WTC11 (cell line): Measurements from ENCODE around the gene OR52E1. TPM values are rescaled to one million over a fixed set of nuclear protein-coding genes. Genes with fewer than 3 reads are reported as not detected.

Experiments used
- ATAC-seq: fragments of 200-7000 bp; cut with Tn5 transposase; 2 replicates; pipeline ENCODE4 v1.10.0; 2021; ENCODE audit warnings: mild to moderate bottlenecking, moderate library complexity
- CTCF ChIA-PET: fragments of 300-600 bp; sonication (Branson Sonifier 250); formaldehyde crosslinking; loops from one replicate; lab custom pipeline; 2021; ENCODE audit warnings: antibody characterized with exemption; lab: Charles Lee
- POLR2A ChIA-PET: fragments of 350-600 bp; sonication (Branson Sonifier 250); formaldehyde crosslinking; loops from one replicate; lab custom pipeline; 2021; ENCODE audit warnings: antibody characterized with exemption; lab: Charles Lee
- DNase-seq: peaks from one replicate; pipeline ENCODE4 v3.0.0; 2021; ENCODE audit warnings: low spot score
- H3K27ac Mint-ChIP-seq: 2 replicates; pipeline ENCODE4 v1.8.0; 2021; ENCODE audit warnings: mixed read lengths
- H3K27me3 Mint-ChIP-seq: 2 replicates; pipeline ENCODE4 v1.8.0; 2021; ENCODE audit warnings: low read depth, mild to moderate bottlenecking, moderate library complexity, mixed read lengths
- H3K36me3 Mint-ChIP-seq: 2 replicates; pipeline ENCODE4 v1.8.0; 2021; ENCODE audit warnings: mixed read lengths
- H3K4me1 Mint-ChIP-seq: 2 replicates; pipeline ENCODE4 v1.8.0; 2022; ENCODE audit warnings: mixed read lengths
- H3K4me3 Mint-ChIP-seq: 2 replicates; pipeline ENCODE4 v1.8.0; 2021; ENCODE audit warnings: mild to moderate bottlenecking, moderate library complexity, mixed read lengths
- H3K9me3 Mint-ChIP-seq: 2 replicates; pipeline ENCODE4 v1.8.0; 2021; ENCODE audit warnings: mixed read lengths
- CDX4 ChIP-seq: fragments of 250-450 bp; sonication (Bioruptor Pico); IDR thresholded peaks from 2 replicates; pipeline ENCODE4 v1.9.0; 2021; ENCODE audit warnings: moderate library complexity, mild to moderate bottlenecking, inconsistent platforms, borderline replicate concordance
- ELF4 ChIP-seq: sonication (generic); formaldehyde crosslinking; IDR thresholded peaks from 2 replicates; pipeline ENCODE4 v1.8.1; 2022; ENCODE audit warnings: low read depth, mild to moderate bottlenecking, moderate library complexity, missing genetic modification reagents
- FOXK1 ChIP-seq: sonication (generic); formaldehyde crosslinking; IDR thresholded peaks from 2 replicates; pipeline ENCODE4 v1.8.0; 2022; ENCODE audit warnings: mild to moderate bottlenecking, moderate library complexity, missing genetic modification reagents
- GABPB1 ChIP-seq: sonication (generic); formaldehyde crosslinking; IDR thresholded peaks from 2 replicates; pipeline ENCODE4 v1.8.1; 2023; ENCODE audit warnings: mild to moderate bottlenecking, missing genetic modification reagents
- MAX ChIP-seq: sonication (generic); formaldehyde crosslinking; IDR thresholded peaks from 2 replicates; pipeline ENCODE4 v1.8.0; 2022; ENCODE audit warnings: mild to moderate bottlenecking, missing genetic modification reagents
- MLX ChIP-seq: sonication (generic); formaldehyde crosslinking; IDR thresholded peaks from 2 replicates; pipeline ENCODE4 v1.8.1; 2023; ENCODE audit warnings: mild to moderate bottlenecking, missing genetic modification reagents, moderate library complexity
- NFE2L1 ChIP-seq: sonication (generic); formaldehyde crosslinking; IDR thresholded peaks from 2 replicates; pipeline ENCODE4 v1.8.1; 2023; ENCODE audit warnings: missing genetic modification reagents
- NFYB ChIP-seq: sonication (generic); formaldehyde crosslinking; conservative IDR thresholded peaks from 2 replicates; pipeline ENCODE4 v1.8.0; 2022; ENCODE audit warnings: low read depth, missing genetic modification reagents
- NR2C2 ChIP-seq: sonication (generic); formaldehyde crosslinking; IDR thresholded peaks from 2 replicates; pipeline ENCODE4 v1.8.0; 2022; ENCODE audit warnings: mild to moderate bottlenecking, missing genetic modification reagents
- OVOL2 ChIP-seq: fragments of 250-450 bp; sonication (Bioruptor Pico); IDR thresholded peaks from 2 replicates; pipeline ENCODE4 v1.9.0; 2021; ENCODE audit warnings: mild to moderate bottlenecking, borderline replicate concordance
- RORB ChIP-seq: fragments of 250-450 bp; sonication (Bioruptor Pico); IDR thresholded peaks from 2 replicates; pipeline ENCODE4 v1.9.0; 2021; ENCODE audit warnings: mild to moderate bottlenecking
- SOX15 ChIP-seq: fragments of 250-450 bp; sonication (Bioruptor Pico); IDR thresholded peaks from 2 replicates; pipeline ENCODE4 v1.9.0; 2021; ENCODE audit warnings: mild to moderate bottlenecking
- STAT6 ChIP-seq: sonication (generic); formaldehyde crosslinking; conservative IDR thresholded peaks from 2 replicates; pipeline ENCODE4 v1.8.1; 2023; ENCODE audit warnings: mild to moderate bottlenecking, low read depth, missing genetic modification reagents, moderate library complexity
- TEAD1 ChIP-seq: sonication (generic); formaldehyde crosslinking; IDR thresholded peaks from 2 replicates; pipeline ENCODE4 v1.8.0; 2022; ENCODE audit warnings: mild to moderate bottlenecking, missing genetic modification reagents
- TEAD4 ChIP-seq: sonication (generic); formaldehyde crosslinking; IDR thresholded peaks from 2 replicates; pipeline ENCODE4 v1.8.0; 2022; ENCODE audit warnings: mild to moderate bottlenecking, missing genetic modification reagents
- USF2 ChIP-seq: sonication (generic); formaldehyde crosslinking; IDR thresholded peaks from 2 replicates; pipeline ENCODE4 v1.8.1; 2023; ENCODE audit warnings: mild to moderate bottlenecking, missing genetic modification reagents, moderate library complexity
- ZMAT4 ChIP-seq: fragments of 250-450 bp; sonication (Bioruptor Pico); IDR thresholded peaks from 2 replicates; pipeline ENCODE4 v1.9.0; 2021; ENCODE audit warnings: mild to moderate bottlenecking
- ZNF281 ChIP-seq: sonication (generic); formaldehyde crosslinking; IDR thresholded peaks from 2 replicates; pipeline ENCODE4 v1.8.0; 2023; ENCODE audit warnings: mild to moderate bottlenecking, missing genetic modification reagents
- ZNF396 ChIP-seq: fragments of 250-450 bp; sonication (Bioruptor Pico); IDR thresholded peaks from 2 replicates; pipeline ENCODE4 v1.8.0; 2021; ENCODE audit warnings: mild to moderate bottlenecking, moderate library complexity, borderline replicate concordance
- total RNA-seq: library from RNA; stranded (reverse); gene quantifications from 3 replicates; pipeline ENCODE4 v1.2.3, GENCODE V29; 2021

Gene OR52E1
- total RNA-seq, 1 experiment from 2014 or later: not detected

- no peak for ATAC-seq
- Mint-ChIP-seq H3K27ac (no peak overlapping the region), H3K4me1 (peaks cover 5% of the 10 kb centered on the region), H3K36me3 (no peaks in the 10 kb centered on the region), H3K4me3 (no peak overlapping the region), H3K9me3 (no peaks in the 10 kb centered on the region)
- CTCF ChIA-PET: no interaction called here
- TF ChIP-seq MLX (CRISPR knock-in tag) (no peak), CDX4 (CRISPR knock-in tag) (no peak), NFE2L1 (CRISPR knock-in tag) (no peak), OVOL2 (CRISPR knock-in tag) (no peak), TEAD1 (no peak), RORB (CRISPR knock-in tag) (no peak), GABPB1 (CRISPR knock-in tag) (no peak), NR2C2 (CRISPR knock-in tag) (no peak), NFYB (CRISPR knock-in tag) (no peak), ELF4 (CRISPR knock-in tag) (no peak)
- TF ChIP-seq, all 79 proteins: peak for 0
- no peak for DNase-seq
- H3K27me3 Mint-ChIP-seq: no peaks in the 10 kb centered on the region
- POLR2A ChIA-PET: no interaction called here
These were observed 14.2 kb downstream of the OR52E1 start for GRCh38 chr11:5083602-5084001.

GRCh38 chr11:5088556-5088955 is 19.2 kb downstream of the OR52E1 start:
- H3K36me3 Mint-ChIP-seq: no peaks in the 10 kb centered on the region
- no peak overlapping the region for H3K4me3 Mint-ChIP-seq
- no peak overlapping the region for H3K27ac Mint-ChIP-seq
- H3K27me3 Mint-ChIP-seq: no peaks in the 10 kb centered on the region
- DNase-seq (no peak), ATAC-seq (no peak)
- TF ChIP-seq STAT6: no peak
- no peak for TF ChIP-seq TEAD4
- no peak for TF ChIP-seq ZNF396 (CRISPR knock-in tag)
- TF ChIP-seq TEAD1: no peak
- no peak for TF ChIP-seq SOX15 (CRISPR knock-in tag)
- TF ChIP-seq OVOL2 (CRISPR knock-in tag): no peak
- peaks cover 5% of the 10 kb centered on the region for H3K4me1 Mint-ChIP-seq
- ChIA-PET CTCF (interaction anchor here (1.8 kb wide), 1 partner anchor 452 kb away, joined by 5 read pairs; the partner anchor contains the start of gene OR51D1), POLR2A (no interaction called here)
- H3K9me3 Mint-ChIP-seq: no peaks in the 10 kb centered on the region

GRCh38 chr11:5090668-5091067 is 21.3 kb downstream of the OR52E1 start:
- Mint-ChIP-seq H3K27ac (no peak overlapping the region), H3K27me3 (peaks cover 2% of the 10 kb centered on the region; the same call in 1 of the 2 replicates), H3K4me1 (peaks cover 5% of the 10 kb centered on the region)
- ATAC-seq (no peak), DNase-seq (no peak)
- ChIA-PET POLR2A (no interaction called here), CTCF (no interaction called here)
- TF ChIP-seq MAX (CRISPR knock-in tag) (no peak), USF2 (CRISPR knock-in tag) (no peak), NFE2L1 (CRISPR knock-in tag) (no peak), FOXK1 (CRISPR knock-in tag) (no peak), ZNF281 (CRISPR knock-in tag) (no peak), ZMAT4 (CRISPR knock-in tag) (no peak), OVOL2 (CRISPR knock-in tag) (no peak), ELF4 (CRISPR knock-in tag) (no peak)
- TF ChIP-seq, all 79 proteins: peak for 0
- Mint-ChIP-seq H3K9me3 (no peaks in the 10 kb centered on the region), H3K36me3 (no peaks in the 10 kb centered on the region), H3K4me3 (no peak overlapping the region)
